GM23338 (cell line): ENCODE results near the gene CCDC134. TPM values are rescaled to one million over a fixed set of nuclear protein-coding genes. Genes with fewer than 3 reads are reported as not detected.

Source experiments
- ATAC-seq: fragments of 200-7000 bp; cut with Tn5 transposase; 3 replicates; pipeline ENCODE4 v1.9.1; 2020
- DNase-seq: peaks from one replicate; pipeline ENCODE4 v3.0.0-alpha.2; 2015; ENCODE audit warnings: low spot score
- H2AFZ ChIP-seq: fragments of 200-600 bp; sonication (generic); 2 replicates; pipeline ENCODE4 v1.8.0; 2016; ENCODE audit warnings: antibody characterized with exemption, mild to moderate bottlenecking, moderate library complexity
- H3F3A ChIP-seq: fragments of 200-600 bp; sonication (generic); replicated peaks from 2 replicates; pipeline ENCODE4 v1.8.0; 2017; ENCODE audit warnings: antibody characterized with exemption, mixed run types, low read depth
- H3K27ac ChIP-seq: fragments of 200-600 bp; sonication (generic); 2 replicates; pipeline ENCODE4 v1.6.1; 2016; ENCODE audit warnings: low read depth
- H3K27me3 ChIP-seq: fragments of 200-600 bp; sonication (generic); 2 replicates; pipeline ENCODE4 v1.8.0; 2016; ENCODE audit warnings: mild to moderate bottlenecking, mixed run types, moderate library complexity; ENCODE audit not compliant: insufficient read depth
- H3K36me3 ChIP-seq: fragments of 200-600 bp; sonication (generic); 2 replicates; pipeline ENCODE4 v1.8.0; 2016; ENCODE audit warnings: mild to moderate bottlenecking; ENCODE audit not compliant: insufficient read depth
- H3K4me1 ChIP-seq: fragments of 200-600 bp; sonication (generic); 2 replicates; pipeline ENCODE4 v1.8.0; 2016; ENCODE audit warnings: mild to moderate bottlenecking, moderate library complexity; ENCODE audit not compliant: insufficient read depth
- H3K4me2 ChIP-seq: fragments of 200-600 bp; sonication (generic); 2 replicates; pipeline ENCODE4 v1.7.1; 2017; ENCODE audit warnings: mixed run types
- H3K4me3 ChIP-seq: fragments of 200-600 bp; sonication (generic); 2 replicates; pipeline ENCODE4 v1.6.1; 2016; ENCODE audit warnings: mixed run types
- H3K79me2 ChIP-seq: fragments of 200-600 bp; sonication (generic); replicated peaks from 2 replicates; pipeline ENCODE4 v1.8.0; 2017; ENCODE audit warnings: mild to moderate bottlenecking; ENCODE audit not compliant: insufficient read depth
- H3K9me2 ChIP-seq: fragments of 200-600 bp; sonication (generic); 2 replicates; pipeline ENCODE4 v1.8.0; 2017; ENCODE audit not compliant: insufficient read depth
- H4K20me1 ChIP-seq: fragments of 200-600 bp; sonication (generic); replicated peaks from 2 replicates; pipeline ENCODE4 v1.8.0; 2017; ENCODE audit warnings: mild to moderate bottlenecking; ENCODE audit not compliant: insufficient read depth
- H3K27ac Mint-ChIP-seq: 2 replicates; pipeline ENCODE4 v1.8.0; 2020; ENCODE audit warnings: inconsistent platforms, mild to moderate bottlenecking, moderate library complexity, mixed read lengths
- H3K27me3 Mint-ChIP-seq: 3 replicates; pipeline ENCODE4 v1.8.0; 2022; ENCODE audit warnings: low read depth, mild to moderate bottlenecking, moderate library complexity, mixed read lengths, inconsistent platforms; ENCODE audit not compliant: insufficient read depth, poor library complexity
- H3K36me3 Mint-ChIP-seq: 3 replicates; pipeline ENCODE4 v1.8.0; 2021; ENCODE audit warnings: low read depth, mild to moderate bottlenecking, inconsistent platforms, moderate library complexity, mixed read lengths
- H3K4me1 Mint-ChIP-seq: 3 replicates; pipeline ENCODE4 v1.8.0; 2020; ENCODE audit warnings: mild to moderate bottlenecking, inconsistent platforms, mixed read lengths
- H3K4me3 Mint-ChIP-seq: 3 replicates; pipeline ENCODE4 v1.8.0; 2021; ENCODE audit warnings: moderate library complexity, mild to moderate bottlenecking, inconsistent platforms, mixed read lengths
- H3K9me3 Mint-ChIP-seq: 3 replicates; pipeline ENCODE4 v1.8.0; 2020; ENCODE audit warnings: moderate library complexity, mild to moderate bottlenecking, inconsistent platforms, mixed read lengths
- CREB1 ChIP-seq: fragments of 250-450 bp; sonication (Bioruptor Pico); IDR thresholded peaks from 2 replicates; pipeline ENCODE4 v1.5.0; 2020; ENCODE audit warnings: low read depth, mild to moderate bottlenecking, moderate library complexity
- JUNB ChIP-seq: IDR thresholded peaks from one replicate; pipeline ENCODE4 v1.6.1; 2016; ENCODE audit warnings: antibody characterized with exemption; ENCODE audit not compliant: unreplicated experiment
- POLR2AphosphoS5 ChIP-seq: IDR thresholded peaks from 2 replicates; pipeline ENCODE4 v1.6.1; 2016; ENCODE audit warnings: antibody characterized with exemption, low read depth
- STAT1 ChIP-seq: IDR thresholded peaks from one replicate; pipeline ENCODE4 v1.6.1; 2016; ENCODE audit warnings: antibody characterized with exemption; ENCODE audit not compliant: unreplicated experiment
- ZNF114 ChIP-seq: fragments of 250-450 bp; sonication (Bioruptor Pico); IDR thresholded peaks from 2 replicates; pipeline ENCODE4 v1.5.0; 2020; ENCODE audit warnings: mild to moderate bottlenecking, moderate library complexity
- polyA plus RNA-seq: library from polyadenylated mRNA; unstranded; fragments of >200 nt; fragmentation: Nextera tagmentation; extraction: Ambion mirVana; gene quantifications from 2 replicates; pipeline ENCODE4 v1.2.1, GENCODE V29; 2016
- total RNA-seq: library from RNA; depleted of rRNA; stranded (reverse); fragments of >200 nt; shearing (Covaris generic); gene quantifications from 2 replicates; pipeline ENCODE4 v1.2.3, GENCODE V29; 2014
- TF ChIP-seq, protein P1 (sequence below): IDR thresholded peaks from 2 replicates; pipeline ENCODE4 v1.6.1; 2016; ENCODE audit warnings: antibody characterized with exemption
- TF ChIP-seq, protein P2 (sequence below), 2 experiments: fragments of 200-600 bp in 1 of 2; sonication (generic) in 1 of 2; conservative IDR thresholded peaks; 2 replicates each; pipeline versions ENCODE4 v1.5.1 to v1.6.1; 2016 to 2017; ENCODE audit warnings: antibody characterized with exemption in 2 of 2, low read depth in 2 of 2, mild to moderate bottlenecking in 2 of 2, moderate library complexity in 1 of 2

Gene CCDC134
- total and polyA plus RNA-seq, 2 experiments from 2014 or later = 2.7 to 24.5 TPM

DNA sequence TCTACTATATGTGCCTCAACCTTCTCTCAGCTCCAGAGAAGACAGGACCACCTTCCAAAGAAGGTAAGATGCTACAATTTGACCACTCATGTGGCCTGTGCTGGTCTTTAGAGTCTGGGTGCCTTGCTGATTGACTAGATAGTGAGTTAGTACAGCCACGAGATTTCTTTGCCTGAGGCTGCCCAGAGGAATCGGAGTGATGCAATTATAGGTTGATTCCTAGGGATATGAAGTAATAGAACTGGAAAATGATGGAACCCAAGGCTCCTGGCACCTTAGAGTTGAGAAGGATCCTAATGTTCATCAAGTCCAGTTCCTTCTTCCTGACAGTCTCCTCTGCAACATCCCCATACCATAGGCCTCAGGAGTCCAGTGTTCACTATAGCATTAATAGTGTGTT, 46.5 kb upstream of the CCDC134 start:
- ATAC-seq = no peak
- Mint-ChIP-seq H3K27ac (no peak overlapping the region), H3K27me3 (peaks cover 5% of the 10 kb centered on the region), H3K36me3 (no peaks in the 10 kb centered on the region), H3K9me3 (no peaks in the 10 kb centered on the region; the same call in 2 of the 3 replicates), H3K4me1 (peaks cover 14% of the 10 kb centered on the region), H3K4me3 (no peak overlapping the region)
- H4K20me1 ChIP-seq = no peaks in the 10 kb centered on the region
- H3K9me2 ChIP-seq = no peaks in the 10 kb centered on the region
- H3K79me2 ChIP-seq = no peaks in the 10 kb centered on the region
- peaks cover 5% of the 10 kb centered on the region for H3K4me1 ChIP-seq
- no peak overlapping the region for H3K4me3 ChIP-seq
- no peaks in the 10 kb centered on the region for H3F3A ChIP-seq
- no peak overlapping the region for H2AFZ ChIP-seq
- no peak for TF ChIP-seq JUNB
- H3K27me3 ChIP-seq = no peaks in the 10 kb centered on the region
- no peak overlapping the region for H3K27ac ChIP-seq
- no peak for DNase-seq
- H3K36me3 ChIP-seq = no peaks in the 10 kb centered on the region
- no peak overlapping the region for H3K4me2 ChIP-seq

DNA sequence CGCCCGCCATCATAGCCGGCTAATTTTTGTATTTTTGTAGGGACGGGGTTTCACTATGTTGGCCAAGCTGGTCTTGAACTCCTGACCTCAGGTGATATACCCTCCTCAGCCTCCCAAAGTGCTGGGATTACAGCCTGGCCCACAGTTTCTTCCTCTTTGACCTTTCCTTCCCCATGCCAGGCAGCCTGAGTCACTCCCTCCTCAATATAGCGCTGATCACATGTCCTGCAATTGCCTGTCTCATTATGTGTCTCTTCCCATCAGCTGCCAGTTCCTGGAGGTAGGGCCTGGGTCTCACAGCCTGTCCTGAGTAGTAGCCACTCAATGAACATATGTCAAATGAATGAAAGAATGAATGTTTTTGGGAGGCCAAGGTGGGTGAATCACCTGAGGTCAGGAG, 43.0 kb upstream of the CCDC134 start:
- H4K20me1 ChIP-seq = no peaks in the 10 kb centered on the region
- no peak overlapping the region for H3K27ac Mint-ChIP-seq
- no peak overlapping the region for H3K4me3 ChIP-seq
- H3K79me2 ChIP-seq = no peaks in the 10 kb centered on the region
- no peak overlapping the region for H3K27ac ChIP-seq
- H3K9me2 ChIP-seq = no peaks in the 10 kb centered on the region
- peaks cover 5% of the 10 kb centered on the region for H3K27me3 Mint-ChIP-seq
- no peak overlapping the region for H3K4me2 ChIP-seq
- no peaks in the 10 kb centered on the region for H3K36me3 ChIP-seq
- no peaks in the 10 kb centered on the region; the same call in 2 of the 3 replicates for H3K36me3 Mint-ChIP-seq
- H2AFZ ChIP-seq = no peak overlapping the region
- no peaks in the 10 kb centered on the region; the same call in 2 of the 3 replicates for H3K9me3 Mint-ChIP-seq
- no peak for DNase-seq
- peaks cover 5% of the 10 kb centered on the region for H3K4me1 ChIP-seq
- peaks cover 14% of the 10 kb centered on the region for H3K4me1 Mint-ChIP-seq
- no peaks in the 10 kb centered on the region for H3F3A ChIP-seq
- ATAC-seq = no peak
- no peak overlapping the region for H3K4me3 Mint-ChIP-seq
- TF ChIP-seq, protein P1, sequence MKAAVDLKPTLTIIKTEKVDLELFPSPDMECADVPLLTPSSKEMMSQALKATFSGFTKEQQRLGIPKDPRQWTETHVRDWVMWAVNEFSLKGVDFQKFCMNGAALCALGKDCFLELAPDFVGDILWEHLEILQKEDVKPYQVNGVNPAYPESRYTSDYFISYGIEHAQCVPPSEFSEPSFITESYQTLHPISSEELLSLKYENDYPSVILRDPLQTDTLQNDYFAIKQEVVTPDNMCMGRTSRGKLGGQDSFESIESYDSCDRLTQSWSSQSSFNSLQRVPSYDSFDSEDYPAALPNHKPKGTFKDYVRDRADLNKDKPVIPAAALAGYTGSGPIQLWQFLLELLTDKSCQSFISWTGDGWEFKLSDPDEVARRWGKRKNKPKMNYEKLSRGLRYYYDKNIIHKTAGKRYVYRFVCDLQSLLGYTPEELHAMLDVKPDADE = no peak
- TF ChIP-seq, protein P2, sequence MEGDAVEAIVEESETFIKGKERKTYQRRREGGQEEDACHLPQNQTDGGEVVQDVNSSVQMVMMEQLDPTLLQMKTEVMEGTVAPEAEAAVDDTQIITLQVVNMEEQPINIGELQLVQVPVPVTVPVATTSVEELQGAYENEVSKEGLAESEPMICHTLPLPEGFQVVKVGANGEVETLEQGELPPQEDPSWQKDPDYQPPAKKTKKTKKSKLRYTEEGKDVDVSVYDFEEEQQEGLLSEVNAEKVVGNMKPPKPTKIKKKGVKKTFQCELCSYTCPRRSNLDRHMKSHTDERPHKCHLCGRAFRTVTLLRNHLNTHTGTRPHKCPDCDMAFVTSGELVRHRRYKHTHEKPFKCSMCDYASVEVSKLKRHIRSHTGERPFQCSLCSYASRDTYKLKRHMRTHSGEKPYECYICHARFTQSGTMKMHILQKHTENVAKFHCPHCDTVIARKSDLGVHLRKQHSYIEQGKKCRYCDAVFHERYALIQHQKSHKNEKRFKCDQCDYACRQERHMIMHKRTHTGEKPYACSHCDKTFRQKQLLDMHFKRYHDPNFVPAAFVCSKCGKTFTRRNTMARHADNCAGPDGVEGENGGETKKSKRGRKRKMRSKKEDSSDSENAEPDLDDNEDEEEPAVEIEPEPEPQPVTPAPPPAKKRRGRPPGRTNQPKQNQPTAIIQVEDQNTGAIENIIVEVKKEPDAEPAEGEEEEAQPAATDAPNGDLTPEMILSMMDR (conservative IDR thresholded peaks at IDR 0.05; ENCODE audit: low read depth in 2 of 2) = no peak
- TF ChIP-seq STAT1 = no peak
- no peaks in the 10 kb centered on the region for H3K27me3 ChIP-seq

DNA sequence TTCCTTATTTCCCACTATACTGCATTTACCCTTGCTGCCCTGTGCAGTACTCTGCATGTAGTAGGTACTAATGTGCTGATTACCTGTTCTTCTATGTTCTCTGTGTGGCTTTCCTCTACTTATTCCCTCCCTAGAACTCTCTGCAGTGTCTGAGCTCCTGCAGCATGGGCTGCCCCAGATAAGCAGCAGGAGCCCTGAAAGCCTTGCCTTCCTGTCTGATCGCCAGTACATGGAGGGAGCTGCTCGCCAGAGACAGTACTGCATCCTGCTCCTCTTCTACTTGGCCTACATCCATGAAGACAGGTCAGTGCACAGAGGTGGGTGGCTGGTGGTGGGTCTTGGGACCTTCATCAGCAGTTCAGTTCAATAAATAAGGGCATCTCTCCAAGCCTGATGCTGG, 42.2 kb upstream of the CCDC134 start:
- Mint-ChIP-seq H3K36me3 (no peaks in the 10 kb centered on the region; the same call in 2 of the 3 replicates), H3K27me3 (peaks cover 5% of the 10 kb centered on the region), H3K4me1 (peaks cover 14% of the 10 kb centered on the region), H3K27ac (no peak overlapping the region), H3K4me3 (no peak overlapping the region), H3K9me3 (no peaks in the 10 kb centered on the region; the same call in 2 of the 3 replicates)
- H3K4me3 ChIP-seq = no peak overlapping the region
- no peaks in the 10 kb centered on the region for H4K20me1 ChIP-seq
- peaks cover 5% of the 10 kb centered on the region for H3K4me1 ChIP-seq
- no peaks in the 10 kb centered on the region for H3F3A ChIP-seq
- no peak overlapping the region for H3K27ac ChIP-seq
- ATAC-seq = no peak
- no peak overlapping the region for H3K4me2 ChIP-seq
- no peaks in the 10 kb centered on the region for H3K79me2 ChIP-seq
- no peak for TF ChIP-seq CREB1 (CRISPR knock-in tag)
- TF ChIP-seq POLR2AphosphoS5 = no peak
- TF ChIP-seq ZNF114 (CRISPR knock-in tag) = no peak
- H3K9me2 ChIP-seq = no peaks in the 10 kb centered on the region
- no peaks in the 10 kb centered on the region for H3K27me3 ChIP-seq
- no peak overlapping the region for H2AFZ ChIP-seq
- no peaks in the 10 kb centered on the region for H3K36me3 ChIP-seq
- DNase-seq = no peak
